Gastroesophageal sphincter (tissue), 2 donors: Measurements from ENCODE around the gene TMEM116.

Source experiments
- EP300 ChIP-seq: sonication (generic); formaldehyde crosslinking; IDR thresholded peaks from one replicate; pipeline ENCODE4 v1.6.1; 2017; ENCODE audit warnings: antibody characterized with exemption, mild to moderate bottlenecking
- POLR2A ChIP-seq, 2 donors: fragments of 450-650 bp; IDR thresholded peaks; one replicate each; pipeline ENCODE4 v1.6.1; 2017; ENCODE audit warnings: antibody characterized with exemption in 2 of 2, mild to moderate bottlenecking in 2 of 2, moderate library complexity in 1 of 2

- no peak for TF ChIP-seq EP300
- TF ChIP-seq POLR2A (IDR thresholded peaks at IDR 0.05) = no peak
Measured at GRCh38 chr12:112004041-112004440, 8.9 kb downstream of the TMEM116 start.
